Subcutaneous abdominal adipose tissue (tissue), 5 donors: Measurements from ENCODE around the gene TMEM156.

Source experiments
- H3K27ac ChIP-seq: one replicate; pipeline ENCODE4 v1.7.0; 2013; ENCODE audit warnings: low read depth, mild to moderate bottlenecking, inconsistent platforms, low read length, moderate library complexity
- H3K27me3 ChIP-seq, 5 donors: one replicate each; pipeline ENCODE4 v1.7.0; 2013; ENCODE audit warnings: low read length in 5 of 5, inconsistent platforms in 1 of 5; ENCODE audit not compliant: control insufficient read depth in 5 of 5, insufficient read depth in 4 of 5
- H3K36me3 ChIP-seq, 5 donors: one replicate each; pipeline ENCODE4 v1.7.0; 2013; ENCODE audit warnings: low read length in 5 of 5; ENCODE audit not compliant: control insufficient read depth in 5 of 5, insufficient read depth in 5 of 5
- H3K4me1 ChIP-seq, 5 donors: one replicate each; pipeline ENCODE4 v1.7.0; 2013; ENCODE audit warnings: low read length in 5 of 5, mild to moderate bottlenecking in 3 of 5, moderate library complexity in 1 of 5; ENCODE audit not compliant: control insufficient read depth in 5 of 5, insufficient read depth in 5 of 5
- H3K4me3 ChIP-seq, 5 donors: one replicate each; pipeline ENCODE4 v1.7.0; 2013; ENCODE audit warnings: low read length in 5 of 5, low read depth in 1 of 5
- H3K9ac ChIP-seq, 5 donors: one replicate each; pipeline ENCODE4 v1.7.0; 2013; ENCODE audit warnings: low read length in 5 of 5, mild to moderate bottlenecking in 4 of 5, moderate library complexity in 3 of 5
- H3K9me3 ChIP-seq, 5 donors: one replicate each; pipeline ENCODE4 v1.7.0; 2013; ENCODE audit warnings: low read length in 5 of 5; ENCODE audit not compliant: control insufficient read depth in 5 of 5
- donor health status: healthy.
- donor health status: healthy.
- donor health status: healthy.
- donor health status: healthy.
- donor health status: healthy.

The TMEM156 gene

DNA sequence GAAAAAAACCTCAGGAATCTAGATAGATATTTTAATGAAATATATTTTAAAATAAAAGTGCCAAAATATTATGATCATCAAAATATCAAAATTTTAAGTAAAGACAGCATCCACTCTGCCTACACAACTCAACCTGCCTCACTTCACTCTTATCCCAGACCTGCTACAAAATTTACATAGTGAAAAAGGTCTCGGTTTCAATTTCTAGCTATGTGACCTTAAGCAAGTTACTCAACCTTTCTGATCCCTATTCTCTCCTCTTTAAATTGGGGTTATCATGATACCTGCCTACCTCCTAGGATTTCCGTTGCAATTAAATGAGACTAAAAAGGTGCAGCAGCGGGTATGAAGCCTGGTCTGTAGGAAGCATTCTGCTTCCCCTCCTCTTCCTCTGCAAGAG is 91.7 kb downstream of the TMEM156 start:
- Histone ChIP-seq H3K4me1 (peaks cover 0 to 10% (median 0%) of the 10 kb centered on the region in 5 donors), H3K36me3 (peaks cover 31 to 80% (median 58%) of the 10 kb centered on the region in 5 donors), H3K9me3 (no peaks in the 10 kb centered on the region), H3K27ac (no peak overlapping the region), H3K9ac (no peak overlapping the region), H3K4me3 (no peak overlapping the region), H3K27me3 (no peaks in the 10 kb centered on the region)

DNA sequence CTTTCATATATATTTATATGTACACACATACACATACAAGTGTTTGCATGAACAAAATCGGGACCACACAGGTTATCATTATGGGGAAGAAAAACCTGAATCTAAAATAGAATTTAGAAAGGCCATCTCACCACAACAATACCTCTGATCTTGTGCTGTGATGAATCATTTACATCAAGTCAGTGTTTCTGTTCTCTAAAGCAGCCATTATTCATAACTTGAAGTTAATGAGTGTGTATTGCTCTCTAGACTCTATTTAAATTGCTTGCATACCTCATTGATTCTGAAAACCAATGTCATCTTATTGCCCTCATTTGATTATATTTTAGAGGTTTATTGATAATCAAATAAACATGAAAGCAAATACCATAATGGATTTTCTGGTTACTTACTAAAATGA is 93.0 kb downstream of the TMEM156 start:
- Histone ChIP-seq H3K4me3 (no peak overlapping the region), H3K27me3 (no peaks in the 10 kb centered on the region), H3K9me3 (no peaks in the 10 kb centered on the region), H3K4me1 (peaks cover 0 to 10% (median 0%) of the 10 kb centered on the region in 5 donors), H3K27ac (no peak overlapping the region), H3K9ac (no peak overlapping the region), H3K36me3 (peaks cover 34 to 76% (median 61%) of the 10 kb centered on the region in 5 donors)

DNA sequence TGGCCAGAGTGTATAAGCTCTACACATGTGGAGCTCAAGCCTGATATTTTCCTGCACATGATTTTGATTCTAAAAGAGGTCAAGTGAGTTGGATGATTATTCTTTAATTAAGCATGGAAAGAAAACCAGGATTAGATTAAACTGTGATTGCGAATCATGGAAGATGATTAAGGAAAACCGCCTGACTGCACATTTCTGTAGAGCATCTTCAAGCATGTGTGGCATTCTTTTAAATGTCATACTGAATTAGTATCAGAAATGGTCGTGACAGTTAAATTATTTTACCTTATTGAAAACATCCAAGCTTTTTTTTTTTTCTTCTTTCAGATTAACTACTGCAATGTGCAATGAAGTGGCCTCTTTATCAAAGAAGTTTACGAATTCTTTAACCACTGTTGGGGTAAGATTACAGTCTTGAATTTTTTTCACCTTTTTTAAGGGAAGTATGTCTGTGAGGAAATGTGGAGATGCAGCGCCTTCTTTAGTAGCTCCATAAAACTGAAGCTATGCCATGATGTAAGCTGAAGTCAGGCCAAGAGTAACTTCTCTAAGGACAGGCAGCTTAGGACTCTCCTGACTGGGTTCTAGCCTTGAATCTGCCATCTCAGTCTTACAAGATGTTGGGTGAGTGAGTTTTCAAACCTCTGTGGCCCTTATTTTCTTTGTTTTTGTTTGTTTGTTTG is 96.7 kb downstream of the TMEM156 start:
- Histone ChIP-seq H3K27ac (no peak overlapping the region), H3K9ac (no peak overlapping the region), H3K4me1 (no peaks in the 10 kb centered on the region), H3K27me3 (no peaks in the 10 kb centered on the region), H3K4me3 (no peak overlapping the region), H3K9me3 (no peaks in the 10 kb centered on the region), H3K36me3 (peaks cover 45 to 84% (median 76%) of the 10 kb centered on the region in 5 donors)

DNA sequence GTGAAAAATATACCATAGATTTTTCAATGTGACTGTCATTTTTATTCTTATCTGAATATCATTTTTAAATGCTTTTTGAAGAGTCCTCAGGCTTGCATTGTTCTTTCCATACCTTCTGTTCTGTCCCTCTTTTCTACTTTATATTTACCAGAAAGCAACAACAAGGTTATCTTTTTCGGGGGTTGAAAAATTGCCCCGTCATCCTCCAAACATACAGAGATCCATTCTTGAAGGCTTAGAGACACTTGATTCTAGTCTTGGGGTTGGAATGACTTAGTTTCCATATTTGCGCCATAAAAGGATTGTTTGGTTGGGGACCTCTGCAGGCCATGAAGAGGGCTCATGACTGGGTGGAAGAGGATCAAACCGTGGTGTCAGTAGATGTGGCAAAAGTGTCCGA is 101.1 kb downstream of the TMEM156 start:
- H3K27ac ChIP-seq: no peak overlapping the region

DNA sequence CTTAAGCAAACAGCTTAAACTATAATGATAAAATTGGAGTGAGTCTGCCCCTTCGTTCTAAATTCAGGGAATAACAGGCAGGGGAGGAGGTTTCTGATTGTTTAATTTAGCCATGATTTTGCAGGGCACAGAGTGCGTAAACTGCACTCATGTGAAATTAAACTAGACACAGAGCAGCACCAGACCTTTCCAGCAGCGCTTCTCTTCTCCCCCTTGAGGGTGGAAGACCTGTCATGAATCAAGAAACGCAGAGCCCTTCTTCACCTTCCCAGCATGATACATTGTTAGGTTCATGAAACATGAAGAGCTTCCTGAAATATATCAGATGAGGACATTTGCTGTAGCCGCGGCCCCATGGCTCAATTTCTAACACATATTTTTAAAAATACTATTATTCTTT is 101.5 kb downstream of the TMEM156 start:
- no peak overlapping the region for H3K27ac ChIP-seq
- H3K36me3 ChIP-seq: peaks cover 27 to 90% (median 81%) of the 10 kb centered on the region in 5 donors
- H3K27me3 ChIP-seq: no peaks in the 10 kb centered on the region
- no peaks in the 10 kb centered on the region for H3K9me3 ChIP-seq
- no peak overlapping the region for H3K9ac ChIP-seq
- no peak overlapping the region for H3K4me3 ChIP-seq
- H3K4me1 ChIP-seq: no peaks in the 10 kb centered on the region

More for the DNA sequence above, 101.1 kb downstream of the TMEM156 start:
- Histone ChIP-seq H3K4me1 (no peaks in the 10 kb centered on the region), H3K4me3 (no peak overlapping the region), H3K36me3 (peaks cover 29 to 89% (median 78%) of the 10 kb centered on the region in 5 donors), H3K9me3 (no peaks in the 10 kb centered on the region), H3K27me3 (no peaks in the 10 kb centered on the region), H3K9ac (no peak overlapping the region)

DNA sequence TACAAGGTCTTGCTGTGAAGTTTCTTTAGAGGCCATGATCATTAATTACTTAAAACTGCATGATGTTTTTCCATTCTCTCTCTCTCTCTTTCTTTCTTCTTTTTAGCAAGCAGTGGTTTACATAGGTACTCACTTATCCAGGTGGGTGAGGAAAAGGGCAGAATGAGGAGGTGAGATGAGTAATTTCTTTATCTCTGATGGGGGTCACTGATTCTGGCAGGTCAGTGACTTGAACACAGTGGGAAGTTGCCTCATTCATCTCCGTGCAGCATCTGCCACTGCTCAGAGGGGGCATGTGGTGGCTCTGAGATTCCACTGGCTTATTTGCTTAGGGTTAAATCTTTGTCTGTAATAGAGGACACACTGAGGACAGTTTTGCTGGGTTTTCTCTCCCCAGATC is 102.0 kb downstream of the TMEM156 start:
- Histone ChIP-seq H3K9ac (no peak overlapping the region), H3K27me3 (no peaks in the 10 kb centered on the region), H3K4me3 (no peak overlapping the region), H3K36me3 (peaks cover 22 to 87% (median 75%) of the 10 kb centered on the region in 5 donors), H3K27ac (no peak overlapping the region), H3K4me1 (no peaks in the 10 kb centered on the region), H3K9me3 (no peaks in the 10 kb centered on the region)

DNA sequence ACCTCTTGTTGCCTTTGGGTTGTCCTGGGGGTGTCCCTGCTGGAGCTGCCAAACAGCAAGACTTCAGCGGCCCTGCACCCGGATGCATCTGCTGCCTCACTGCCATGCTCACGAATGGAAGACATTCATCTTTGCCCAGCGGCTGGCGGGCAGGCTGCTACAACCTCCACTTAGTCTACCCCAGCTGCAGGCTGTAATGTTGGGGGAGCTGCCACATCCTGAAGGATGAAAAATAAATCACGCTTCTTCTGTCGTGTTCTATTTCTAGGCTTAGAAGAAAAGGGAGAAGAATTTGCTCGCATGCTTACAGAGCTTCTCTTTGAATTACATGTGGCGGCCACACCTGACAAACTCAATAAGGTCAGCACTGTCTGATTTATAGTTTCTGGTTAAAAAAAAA is 103.2 kb downstream of the TMEM156 start:
- Histone ChIP-seq H3K9ac (no peak overlapping the region), H3K4me3 (no peak overlapping the region), H3K4me1 (no peaks in the 10 kb centered on the region), H3K9me3 (no peaks in the 10 kb centered on the region), H3K27me3 (no peaks in the 10 kb centered on the region), H3K36me3 (peaks cover 26 to 88% (median 78%) of the 10 kb centered on the region in 5 donors), H3K27ac (no peak overlapping the region)

DNA sequence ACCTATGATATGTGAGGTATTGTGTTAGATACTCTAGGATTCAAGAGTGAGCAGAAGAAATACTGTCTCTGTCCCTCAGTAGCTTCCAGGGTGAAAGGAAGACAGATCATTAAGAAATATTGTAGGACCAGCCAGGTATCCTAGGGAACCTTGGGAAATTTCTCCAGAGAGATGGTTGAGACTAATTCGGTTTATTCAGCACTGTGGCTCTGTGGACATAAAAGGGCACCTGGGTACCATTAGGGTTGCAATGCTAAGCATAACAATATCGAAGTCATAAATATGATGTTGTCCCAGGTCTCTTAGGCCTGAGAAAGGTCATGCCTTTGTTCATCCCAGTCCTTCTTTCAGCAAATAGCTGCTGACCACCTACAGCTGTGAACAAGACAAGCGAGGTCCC is 103.6 kb downstream of the TMEM156 start:
- H3K27ac ChIP-seq: no peak overlapping the region
- H3K9me3 ChIP-seq: no peaks in the 10 kb centered on the region
- H3K36me3 ChIP-seq: peaks cover 26 to 88% (median 78%) of the 10 kb centered on the region in 5 donors
- H3K4me1 ChIP-seq: no peaks in the 10 kb centered on the region
- H3K4me3 ChIP-seq: no peak overlapping the region
- no peak overlapping the region for H3K9ac ChIP-seq
- no peaks in the 10 kb centered on the region for H3K27me3 ChIP-seq

DNA sequence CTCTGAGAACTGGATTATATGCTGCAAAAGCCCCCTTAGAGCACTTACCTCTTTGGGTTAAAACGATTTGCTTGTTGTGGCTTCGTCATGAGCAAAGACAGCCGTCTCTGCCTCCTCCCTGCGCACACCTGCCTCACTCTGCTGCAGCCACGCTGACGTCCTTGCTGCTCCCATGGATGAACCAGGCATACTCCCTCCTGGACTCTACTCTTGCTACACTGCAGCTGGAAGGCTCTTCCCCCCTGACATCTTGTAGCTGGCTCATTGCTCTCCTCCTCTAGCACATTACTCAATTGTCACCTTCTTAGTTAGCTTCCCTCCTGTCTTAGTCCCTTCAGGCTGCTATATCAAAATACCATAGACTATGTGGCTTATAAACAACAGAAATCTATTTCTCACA is 105.3 kb downstream of the TMEM156 start:
- no peaks in the 10 kb centered on the region for H3K4me1 ChIP-seq
- no peak overlapping the region for H3K27ac ChIP-seq
- H3K27me3 ChIP-seq: no peaks in the 10 kb centered on the region
- peaks cover 25 to 86% (median 76%) of the 10 kb centered on the region in 5 donors for H3K36me3 ChIP-seq
- H3K4me3 ChIP-seq: no peak overlapping the region
- H3K9me3 ChIP-seq: no peaks in the 10 kb centered on the region
- no peak overlapping the region for H3K9ac ChIP-seq

DNA sequence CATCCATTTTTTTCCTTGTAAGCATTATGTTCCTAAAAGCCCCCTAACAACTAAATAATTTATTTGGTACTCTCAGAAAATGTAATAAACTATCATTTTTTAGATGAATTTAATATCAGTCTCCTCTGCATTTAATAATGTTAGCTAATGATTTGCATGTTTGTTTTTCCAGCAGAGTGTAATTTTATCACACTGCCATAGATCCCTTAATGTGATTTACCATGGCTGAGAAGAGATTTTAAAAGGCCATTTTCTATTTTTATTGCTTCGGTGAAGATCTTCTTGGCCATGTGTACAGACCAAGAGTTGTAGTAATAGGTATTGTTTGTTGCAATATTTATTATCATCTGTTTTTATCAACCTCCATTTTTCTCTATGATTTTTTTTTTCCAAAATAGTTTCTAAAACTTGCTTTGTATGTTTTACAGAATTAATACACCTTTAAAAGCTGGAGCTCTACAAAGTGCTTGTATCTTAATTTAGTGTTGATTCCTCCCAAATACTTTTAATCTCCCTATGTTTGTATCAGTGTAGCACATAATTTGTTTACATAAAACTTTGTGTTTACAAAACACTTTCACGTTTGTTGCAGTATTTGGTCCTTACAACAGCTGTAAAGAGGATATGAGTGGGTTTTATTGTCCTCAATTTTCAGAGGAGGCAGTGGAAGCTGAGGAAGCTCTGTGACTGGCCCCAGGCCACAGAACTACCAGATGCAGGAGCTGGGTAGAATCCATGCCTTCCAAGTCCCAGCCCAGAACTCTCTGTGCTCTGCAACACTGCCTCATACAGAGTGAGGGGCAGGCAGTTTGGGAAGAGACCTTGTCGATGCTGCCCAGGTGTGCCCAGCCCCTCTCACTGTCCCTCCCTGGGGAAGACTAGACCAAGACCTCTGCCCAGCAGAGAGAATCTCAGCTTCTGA is 106.5 kb downstream of the TMEM156 start:
- no peak overlapping the region for H3K27ac ChIP-seq

More for the DNA sequence above, 106.5 kb downstream of the TMEM156 start:
- no peak overlapping the region for H3K9ac ChIP-seq
- H3K4me1 ChIP-seq: no peaks in the 10 kb centered on the region
- no peaks in the 10 kb centered on the region for H3K9me3 ChIP-seq
- H3K36me3 ChIP-seq: peaks cover 25 to 82% (median 73%) of the 10 kb centered on the region in 5 donors
- no peak overlapping the region for H3K4me3 ChIP-seq
- no peaks in the 10 kb centered on the region for H3K27me3 ChIP-seq
